ENCODE data around the gene ATG9A.

Gene ATG9A

GRCh38 chr2:219186754-219187456 lies 42.5 kb downstream of the ATG9A start:
- no peak for TF ChIP-seq CTCF (IDR thresholded peaks at IDR 0.05)
- H3K9me3 ChIP-seq: no peaks in the 10 kb centered on the region
- no peak overlapping the region for H3K27ac ChIP-seq
- peaks cover 19% of the 10 kb centered on the region in 2 experiments for H3K4me1 ChIP-seq (ENCODE audit: control insufficient read depth in 1 of 2, insufficient read depth in 1 of 2, low read depth in 1 of 2, low read length in 1 of 2)
- no peak overlapping the region for H3K4me3 ChIP-seq (ENCODE audit: low read depth in 1 of 2, low read length in 1 of 2)
- H3K27me3 ChIP-seq: no peaks in the 10 kb centered on the region
- peaks cover 48% of the 10 kb centered on the region for H3K36me3 ChIP-seq

GRCh38 chr2:219184121-219184520 lies 45.3 kb downstream of the ATG9A start:
- Histone ChIP-seq H3K4me3 (ENCODE audit: low read depth in 1 of 2, low read length in 1 of 2) (no peak overlapping the region), H3K27ac (no peak overlapping the region), H3K27me3 (no peaks in the 10 kb centered on the region), H3K4me1 (ENCODE audit: control insufficient read depth in 1 of 2, insufficient read depth in 1 of 2, low read depth in 1 of 2, low read length in 1 of 2) (peaks cover 47% of the 10 kb centered on the region in 2 experiments), H3K9me3 (no peaks in the 10 kb centered on the region), H3K36me3 (peaks cover 76% of the 10 kb centered on the region)
- TF ChIP-seq CTCF (IDR thresholded peaks at IDR 0.05): no peak

- H3K4me1 ChIP-seq (ENCODE audit: control insufficient read depth in 1 of 2, insufficient read depth in 1 of 2, low read depth in 1 of 2, low read length in 1 of 2): peaks cover 53% of the 10 kb centered on the region in 2 experiments
- peak overlapping the region; percentile 79 for H3K27ac ChIP-seq
- H3K27me3 ChIP-seq: no peaks in the 10 kb centered on the region
- H3K36me3 ChIP-seq: peaks cover 76% of the 10 kb centered on the region
- no peak for TF ChIP-seq CTCF (IDR thresholded peaks at IDR 0.05)
- H3K4me3 ChIP-seq (ENCODE audit: low read depth in 1 of 2, low read length in 1 of 2): peak overlapping the region; percentile 36 to 51
- H3K9me3 ChIP-seq: no peaks in the 10 kb centered on the region
These were observed 46.2 kb downstream of the ATG9A start for GRCh38 chr2:219183151-219183772.

GRCh38 chr2:219182331-219183150 lies 46.9 kb downstream of the ATG9A start:
- H3K4me1 ChIP-seq (ENCODE audit: control insufficient read depth in 1 of 2, insufficient read depth in 1 of 2, low read depth in 1 of 2, low read length in 1 of 2): peaks cover 53 to 55% of the 10 kb centered on the region in 2 experiments
- peak overlapping the region; percentile 36 to 51 for H3K4me3 ChIP-seq (ENCODE audit: low read depth in 1 of 2, low read length in 1 of 2)
- peak overlapping the region; percentile 79 for H3K27ac ChIP-seq
- no peaks in the 10 kb centered on the region for H3K27me3 ChIP-seq
- H3K36me3 ChIP-seq: peaks cover 76% of the 10 kb centered on the region
- no peaks in the 10 kb centered on the region for H3K9me3 ChIP-seq
- TF ChIP-seq CTCF (IDR thresholded peaks at IDR 0.05): no peak

GRCh38 chr2:219181531-219181930 lies 47.9 kb downstream of the ATG9A start:
- no peak for TF ChIP-seq CTCF (IDR thresholded peaks at IDR 0.05)

More at GRCh38 chr2:219181531-219181930, 47.9 kb downstream of the ATG9A start:
- peaks cover 70% of the 10 kb centered on the region for H3K36me3 ChIP-seq
- peaks cover 59 to 60% of the 10 kb centered on the region in 2 experiments for H3K4me1 ChIP-seq (ENCODE audit: control insufficient read depth in 1 of 2, insufficient read depth in 1 of 2, low read depth in 1 of 2, low read length in 1 of 2)
- peak overlapping the region; percentile 36 to 51 for H3K4me3 ChIP-seq (ENCODE audit: low read depth in 1 of 2, low read length in 1 of 2)
- H3K27me3 ChIP-seq: no peaks in the 10 kb centered on the region
- no peaks in the 10 kb centered on the region for H3K9me3 ChIP-seq
- H3K27ac ChIP-seq: peak overlapping the region; percentile 79
